DOHH2 (cell line): ENCODE data around the gene KCNJ1.

Source experiments
- H3F3A ChIP-seq: fragments of 200-600 bp; sonication (generic), shearing (Covaris generic); 2 replicates; pipeline ENCODE4 v1.6.0; 2016; ENCODE audit warnings: antibody characterized with exemption, mild to moderate bottlenecking; ENCODE audit not compliant: control insufficient read depth, insufficient read depth
- H3K27ac ChIP-seq: fragments of 200-600 bp; sonication (generic); 2 replicates; pipeline ENCODE4 v1.5.1; 2014; ENCODE audit warnings: low read depth, mild to moderate bottlenecking, low read length, moderate library complexity
- H3K27me3 ChIP-seq: fragments of 200-600 bp; sonication (generic); 2 replicates; pipeline ENCODE4 v1.6.1; 2014; ENCODE audit warnings: mild to moderate bottlenecking, low read length, mixed read lengths; ENCODE audit not compliant: control insufficient read depth
- H3K36me3 ChIP-seq: fragments of 200-600 bp; sonication (generic); 2 replicates; pipeline ENCODE4 v1.6.1; 2014; ENCODE audit warnings: mild to moderate bottlenecking, low read length, moderate library complexity, mixed read lengths; ENCODE audit not compliant: control insufficient read depth
- H3K4me1 ChIP-seq: fragments of 200-600 bp; sonication (generic); 2 replicates; pipeline ENCODE4 v1.6.1; 2014; ENCODE audit warnings: mild to moderate bottlenecking, low read length, mixed read lengths; ENCODE audit not compliant: control insufficient read depth
- H3K4me2 ChIP-seq: fragments of 200-600 bp; sonication (generic); 2 replicates; pipeline ENCODE4 v1.6.0; 2014; ENCODE audit warnings: mild to moderate bottlenecking, low read length, moderate library complexity
- H3K4me3 ChIP-seq: fragments of 200-600 bp; sonication (generic); 2 replicates; pipeline ENCODE4 v1.5.1; 2014; ENCODE audit warnings: mild to moderate bottlenecking, low read length, mixed read lengths
- H3K79me2 ChIP-seq: fragments of 200-600 bp; sonication (generic); 2 replicates; pipeline ENCODE4 v1.6.1; 2014; ENCODE audit warnings: mild to moderate bottlenecking, low read length, mixed read lengths; ENCODE audit not compliant: control insufficient read depth
- H3K9me2 ChIP-seq: fragments of 200-600 bp; sonication (generic); replicated peaks from 2 replicates; pipeline ENCODE4 v1.6.1; 2014; ENCODE audit warnings: mild to moderate bottlenecking, low read length, mixed read lengths; ENCODE audit not compliant: control insufficient read depth
- H3K9me3 ChIP-seq: fragments of 200-600 bp; sonication (generic); 2 replicates; pipeline ENCODE4 v1.6.1; 2014; ENCODE audit warnings: antibody characterized with exemption, low read length, mixed read lengths; ENCODE audit not compliant: control insufficient read depth, insufficient read depth
- H4K20me1 ChIP-seq: fragments of 200-600 bp; sonication (generic); 2 replicates; pipeline ENCODE4 v1.6.0; 2014; ENCODE audit warnings: low read depth, mild to moderate bottlenecking, antibody characterized with exemption, low read length, moderate library complexity; ENCODE audit not compliant: control insufficient read depth, insufficient read depth
- CTCF ChIP-seq: fragments of 200-600 bp; sonication (generic); IDR thresholded peaks from one replicate; pipeline ENCODE4 v1.5.1; 2014; ENCODE audit warnings: antibody characterized with exemption, mild to moderate bottlenecking, low read depth, low read length; ENCODE audit not compliant: poor library complexity, severe bottlenecking
- EZH2phosphoT487 ChIP-seq: fragments of 200-600 bp; sonication (generic); IDR thresholded peaks from 2 replicates; pipeline ENCODE4 v1.6.1; 2017; ENCODE audit warnings: borderline replicate concordance, mild to moderate bottlenecking, antibody characterized with exemption, low read length, moderate library complexity, mixed read lengths

The KCNJ1 gene

DNA sequence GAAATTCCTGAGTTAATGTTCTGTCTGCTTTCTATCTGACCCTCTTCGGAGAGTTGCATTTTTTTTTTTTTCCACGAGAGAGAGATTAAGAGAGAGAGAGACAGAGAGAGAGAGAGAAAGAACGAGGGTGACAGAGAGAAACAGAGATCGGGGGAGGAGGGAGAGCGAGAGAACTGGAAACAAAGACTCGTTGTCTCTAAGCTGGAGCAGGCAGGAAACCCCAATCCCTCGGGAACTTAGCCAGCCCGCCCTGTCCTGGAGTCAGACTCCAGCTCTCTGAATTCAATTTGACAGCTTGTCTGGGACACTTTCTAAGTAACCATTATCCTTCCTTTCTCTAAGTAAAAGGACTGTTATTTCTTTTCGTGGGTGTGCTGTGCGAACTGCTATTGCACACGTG lies 76.9 kb downstream of the KCNJ1 start:
- peaks cover 4% of the 10 kb centered on the region; the same call in 1 of the 2 replicates for H3K4me1 ChIP-seq
- TF ChIP-seq CTCF (no peak), EZH2phosphoT487 (no peak)
- no peak overlapping the region for H3K4me2 ChIP-seq
- no peak overlapping the region for H3K4me3 ChIP-seq
- no peaks in the 10 kb centered on the region for H3K9me2 ChIP-seq
- no peaks in the 10 kb centered on the region for H3K9me3 ChIP-seq
- no peaks in the 10 kb centered on the region for H3K27me3 ChIP-seq
- no peaks in the 10 kb centered on the region for H3K79me2 ChIP-seq
- H4K20me1 ChIP-seq, result no peaks in the 10 kb centered on the region
- H3K36me3 ChIP-seq, result peaks cover 34% of the 10 kb centered on the region
- no peaks in the 10 kb centered on the region for H3F3A ChIP-seq
- no peak overlapping the region for H3K27ac ChIP-seq

DNA sequence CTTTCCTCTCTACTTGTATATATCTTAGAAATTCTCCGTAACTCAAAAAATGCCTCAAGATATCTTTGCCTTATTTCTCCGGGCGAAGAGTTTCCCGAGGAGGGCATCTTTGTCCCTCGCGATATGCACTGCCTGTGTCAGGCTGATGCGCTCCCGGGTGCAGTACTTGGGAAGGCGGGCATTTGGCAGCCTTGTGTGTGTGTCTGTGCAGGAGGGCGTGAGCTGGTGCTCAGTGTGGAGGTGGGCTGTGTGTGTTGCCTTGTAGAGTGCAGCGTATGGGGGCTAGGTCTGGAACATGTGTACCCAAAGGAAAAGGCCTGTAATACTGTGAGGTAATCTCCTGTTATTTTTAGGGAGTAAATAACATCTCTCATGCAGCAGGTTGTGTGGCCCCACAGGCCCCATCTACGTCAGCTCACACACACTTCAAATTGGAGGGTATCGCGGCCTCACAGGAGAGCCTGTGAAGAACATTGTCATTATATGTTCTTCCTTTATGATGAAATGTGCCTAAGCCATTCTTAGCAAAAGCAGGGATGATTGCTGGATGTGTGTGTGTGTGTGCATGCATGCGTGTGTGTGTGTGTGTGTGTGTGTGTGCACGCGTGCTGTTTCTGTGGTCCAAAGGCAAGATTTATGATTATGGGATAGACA lies 77.5 kb downstream of the KCNJ1 start:
- no peaks in the 10 kb centered on the region for H3K27me3 ChIP-seq
- no peaks in the 10 kb centered on the region for H3K79me2 ChIP-seq
- H3K4me3 ChIP-seq, result no peak overlapping the region
- no peaks in the 10 kb centered on the region for H3K9me3 ChIP-seq
- no peaks in the 10 kb centered on the region for H3K4me1 ChIP-seq
- H3F3A ChIP-seq, result no peaks in the 10 kb centered on the region
- no peak overlapping the region for H3K4me2 ChIP-seq
- H4K20me1 ChIP-seq, result no peaks in the 10 kb centered on the region
- H3K36me3 ChIP-seq, result peaks cover 36% of the 10 kb centered on the region
- H3K9me2 ChIP-seq, result no peaks in the 10 kb centered on the region
- H3K27ac ChIP-seq, result no peak overlapping the region
- TF ChIP-seq CTCF (no peak), EZH2phosphoT487 (no peak)
